BLaER1 treated with 17β-estradiol and CSF1 and Interleukin-3, amounts not matched to agents 10 nM and 100 nM (cell line): ENCODE data around the gene CPZ.

Experiments
- H3K27ac ChIP-seq, 11 experiments: shearing (Covaris generic); formaldehyde crosslinking; 2 replicates each; pipeline ENCODE4 v1.8.1; 2022
- H3K27me3 ChIP-seq, 11 experiments: shearing (Covaris generic); formaldehyde crosslinking; 2 replicates each; pipeline ENCODE4 v1.8.1; 2022
- H3K36me3 ChIP-seq, 11 experiments: shearing (Covaris generic); formaldehyde crosslinking; 2 replicates each; pipeline ENCODE4 v1.8.1; 2022
- H3K4me1 ChIP-seq, 10 experiments: shearing (Covaris generic); formaldehyde crosslinking; 2 replicates each; pipeline ENCODE4 v1.8.1; 2022
- H3K4me2 ChIP-seq, 11 experiments: shearing (Covaris generic); formaldehyde crosslinking; 2 replicates each; pipeline ENCODE4 v1.8.1; 2022
- H3K4me3 ChIP-seq, 10 experiments: shearing (Covaris generic); formaldehyde crosslinking; 2 replicates each; pipeline ENCODE4 v1.8.1; 2022
- H3K9ac ChIP-seq, 11 experiments: shearing (Covaris generic); formaldehyde crosslinking; 2 replicates each; pipeline ENCODE4 v1.8.1; 2022
- H3K9me3 ChIP-seq, 11 experiments: shearing (Covaris generic); formaldehyde crosslinking; replicated peaks in 1 of 11; 2 replicates each; pipeline ENCODE4 v1.8.1; 2022
- H4K20me1 ChIP-seq, 11 experiments: shearing (Covaris generic); formaldehyde crosslinking; 2 replicates each; pipeline ENCODE4 v1.8.1; 2022
- Cebpa-rat ChIP-seq, 11 experiments: shearing (Covaris generic); IDR thresholded peaks; 2 replicates each; pipeline ENCODE4 v1.8.1; 2022

CPZ gene

DNA sequence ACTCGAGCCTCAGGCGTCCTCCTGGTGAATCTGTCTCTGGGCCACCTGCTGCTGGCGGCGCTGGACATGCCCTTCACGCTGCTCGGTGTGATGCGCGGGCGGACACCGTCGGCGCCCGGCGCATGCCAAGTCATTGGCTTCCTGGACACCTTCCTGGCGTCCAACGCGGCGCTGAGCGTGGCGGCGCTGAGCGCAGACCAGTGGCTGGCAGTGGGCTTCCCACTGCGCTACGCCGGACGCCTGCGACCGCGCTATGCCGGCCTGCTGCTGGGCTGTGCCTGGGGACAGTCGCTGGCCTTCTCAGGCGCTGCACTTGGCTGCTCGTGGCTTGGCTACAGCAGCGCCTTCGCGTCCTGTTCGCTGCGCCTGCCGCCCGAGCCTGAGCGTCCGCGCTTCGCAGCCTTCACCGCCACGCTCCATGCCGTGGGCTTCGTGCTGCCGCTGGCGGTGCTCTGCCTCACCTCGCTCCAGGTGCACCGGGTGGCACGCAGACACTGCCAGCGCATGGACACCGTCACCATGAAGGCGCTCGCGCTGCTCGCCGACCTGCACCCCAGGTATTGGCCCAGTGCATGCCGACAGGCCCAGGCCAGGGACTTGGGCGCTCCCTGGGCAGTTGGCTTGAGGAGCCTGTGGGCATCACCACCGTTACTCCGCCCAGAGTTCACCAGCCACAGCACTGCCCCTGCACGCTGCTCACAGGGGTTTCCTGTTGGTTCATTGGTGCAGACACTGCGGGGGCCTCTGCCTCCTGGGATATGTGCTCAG is 11.3 kb upstream of the CPZ start:
- Histone ChIP-seq H3K36me3 (no peaks in the 10 kb centered on the region), H3K4me3 (no peak overlapping the region), H3K4me1 (peaks cover 0 to 38% (median 17%) of the 10 kb centered on the region in 10 experiments; a peak in 12 of 20 replicates), H3K9me3 (peaks cover 0 to 7% (median 0%) of the 10 kb centered on the region in 11 experiments; a peak in 1 of 22 replicates), H3K27ac (no peak overlapping the region), H3K27me3 (peaks cover 0 to 10% (median 0%) of the 10 kb centered on the region in 11 experiments; a peak in 8 of 22 replicates), H3K4me2 (peak overlapping the region in 8 of 11 experiments; percentile 31 to 65 (median 48); a peak in 14 of 22 replicates), H4K20me1 (peaks cover 0 to 44% (median 15%) of the 10 kb centered on the region in 11 experiments; a peak in 12 of 22 replicates), H3K9ac (no peak overlapping the region)
- TF ChIP-seq Cebpa-rat (IDR thresholded peaks at IDR 0.05), result no peak

DNA sequence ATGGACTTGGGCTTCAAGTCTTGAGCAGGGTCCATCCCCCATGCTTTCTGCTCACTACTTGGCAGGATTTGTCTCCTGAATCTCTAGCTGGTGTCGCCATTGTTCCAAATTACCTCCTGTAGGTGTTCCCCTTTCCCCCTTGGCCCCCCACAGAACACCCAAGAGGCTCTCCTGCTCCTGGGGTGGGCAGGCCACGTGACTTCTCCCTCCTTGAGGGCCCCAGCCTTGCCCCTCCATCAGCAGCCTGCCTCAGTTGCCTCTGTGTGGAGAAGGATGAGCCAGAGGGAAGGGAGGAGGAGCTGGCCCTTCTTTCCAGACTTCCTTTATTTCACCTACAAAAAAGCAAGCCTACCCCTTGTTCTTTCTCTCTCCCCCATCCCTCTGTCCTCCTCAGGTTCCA is 10.5 kb upstream of the CPZ start:
- peaks cover 0 to 49% (median 19%) of the 10 kb centered on the region in 11 experiments; a peak in 12 of 22 replicates for H4K20me1 ChIP-seq
- H3K27ac ChIP-seq, result no peak overlapping the region
- peaks cover 0 to 7% (median 0%) of the 10 kb centered on the region in 11 experiments; a peak in 1 of 22 replicates for H3K9me3 ChIP-seq
- TF ChIP-seq Cebpa-rat (IDR thresholded peaks at IDR 0.05), result no peak
- H3K9ac ChIP-seq, result no peak overlapping the region
- no peaks in the 10 kb centered on the region for H3K36me3 ChIP-seq
- H3K4me2 ChIP-seq, result peak overlapping the region in 8 of 11 experiments; percentile 31 to 65 (median 48); a peak in 14 of 22 replicates
- peaks cover 0 to 10% (median 0%) of the 10 kb centered on the region in 11 experiments; a peak in 8 of 22 replicates for H3K27me3 ChIP-seq
- no peak overlapping the region for H3K4me3 ChIP-seq
- H3K4me1 ChIP-seq, result peaks cover 0 to 45% (median 21%) of the 10 kb centered on the region in 10 experiments; a peak in 12 of 20 replicates

DNA sequence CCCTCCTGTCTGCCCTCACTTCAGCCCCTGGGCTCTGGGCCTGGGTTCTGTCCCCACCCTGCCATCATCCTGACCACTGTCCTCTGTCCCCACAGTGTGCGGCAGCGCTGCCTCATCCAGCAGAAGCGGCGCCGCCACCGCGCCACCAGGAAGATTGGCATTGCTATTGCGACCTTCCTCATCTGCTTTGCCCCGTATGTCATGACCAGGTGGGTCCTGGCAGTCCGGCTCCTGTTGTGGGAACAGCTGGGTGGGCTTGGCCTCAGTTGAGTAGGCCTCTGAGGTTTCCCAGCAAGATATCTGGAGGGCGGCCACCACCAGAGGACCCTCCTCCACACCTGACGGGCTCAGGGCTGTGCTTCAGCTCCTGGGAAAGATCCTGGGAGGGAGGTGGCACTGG is 10.1 kb upstream of the CPZ start:
- no peak for TF ChIP-seq Cebpa-rat (IDR thresholded peaks at IDR 0.05)
- H3K4me2 ChIP-seq, result peak overlapping the region in 4 of 11 experiments; percentile 44 to 62 (median 54); a peak in 5 of 22 replicates
- no peak overlapping the region for H3K9ac ChIP-seq
- no peaks in the 10 kb centered on the region for H3K36me3 ChIP-seq
- no peak overlapping the region for H3K4me3 ChIP-seq
- peaks cover 0 to 10% (median 0%) of the 10 kb centered on the region in 11 experiments; a peak in 8 of 22 replicates for H3K27me3 ChIP-seq
- peaks cover 0 to 45% (median 21%) of the 10 kb centered on the region in 10 experiments; a peak in 12 of 20 replicates for H3K4me1 ChIP-seq
- H3K9me3 ChIP-seq, result peaks cover 0 to 7% (median 0%) of the 10 kb centered on the region in 11 experiments; a peak in 1 of 22 replicates
- peaks cover 0 to 53% (median 19%) of the 10 kb centered on the region in 11 experiments; a peak in 12 of 22 replicates for H4K20me1 ChIP-seq
- no peak overlapping the region for H3K27ac ChIP-seq

DNA sequence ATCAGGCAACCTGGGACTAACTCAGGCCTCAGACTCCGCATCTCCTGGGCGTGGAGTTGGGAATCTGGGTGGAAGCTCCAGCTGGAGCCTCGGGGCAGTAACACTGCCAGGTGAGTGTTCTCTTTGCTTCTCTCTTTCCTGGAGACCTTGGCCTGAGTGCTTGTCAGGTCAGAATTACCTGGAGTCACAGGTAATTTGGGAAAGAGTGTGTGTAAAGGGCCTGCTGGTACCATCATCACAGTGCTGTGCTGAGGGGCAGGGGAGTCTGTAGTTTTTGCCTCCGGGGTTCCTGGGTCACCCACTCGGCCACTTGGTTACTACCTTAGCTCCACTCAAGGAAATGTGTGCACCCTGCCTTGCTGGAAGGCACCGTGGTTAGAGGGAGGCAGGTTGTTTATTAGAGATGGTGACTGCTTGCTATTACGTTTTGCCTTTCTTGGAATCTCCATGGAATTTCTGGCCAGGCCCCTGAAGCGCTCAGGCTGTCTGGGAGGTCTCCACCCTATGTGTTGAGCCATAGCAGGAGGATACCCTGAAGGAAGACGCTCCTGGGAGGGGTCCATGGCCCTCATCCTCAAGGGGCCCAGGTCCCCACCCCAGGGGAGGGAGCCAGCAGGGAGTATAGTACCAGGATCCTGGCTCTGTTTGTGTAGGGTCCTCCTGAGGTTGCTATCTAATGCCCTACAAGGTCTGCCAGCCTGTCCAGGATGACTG is 9.5 kb upstream of the CPZ start:
- Histone ChIP-seq H3K9ac (no peak overlapping the region), H3K27me3 (peaks cover 0 to 11% (median under 1%) of the 10 kb centered on the region in 11 experiments; a peak in 7 of 22 replicates), H3K4me1 (peaks cover 0 to 45% (median 21%) of the 10 kb centered on the region in 10 experiments; a peak in 12 of 20 replicates), H4K20me1 (peaks cover 0 to 56% (median 19%) of the 10 kb centered on the region in 11 experiments; a peak in 12 of 22 replicates), H3K9me3 (peaks cover 0 to 7% (median 0%) of the 10 kb centered on the region in 11 experiments; a peak in 1 of 22 replicates), H3K4me2 (no peak overlapping the region), H3K27ac (no peak overlapping the region), H3K36me3 (no peaks in the 10 kb centered on the region), H3K4me3 (no peak overlapping the region)
- TF ChIP-seq Cebpa-rat (IDR thresholded peaks at IDR 0.05), result no peak

DNA sequence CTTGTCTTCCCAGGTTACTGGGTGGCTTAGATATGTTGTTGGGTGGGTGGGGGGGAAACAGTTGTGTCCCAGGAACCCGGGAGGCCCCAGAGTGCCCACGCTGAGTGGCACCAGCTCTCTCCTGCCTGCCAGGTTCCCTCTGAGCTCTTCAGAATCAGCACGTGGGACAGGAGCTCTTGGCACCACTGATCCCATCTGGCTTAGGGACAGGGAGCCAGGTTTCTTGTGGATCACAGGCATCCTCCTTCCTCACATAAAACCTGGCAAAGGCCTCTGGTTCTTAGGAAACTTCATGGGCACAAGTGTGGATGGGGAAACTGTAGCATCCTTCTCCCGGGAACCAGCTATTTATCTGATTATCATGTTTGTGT is 8.9 kb upstream of the CPZ start:
- H3K9ac ChIP-seq, result no peak overlapping the region
- H3K27ac ChIP-seq, result no peak overlapping the region
- H3K9me3 ChIP-seq, result peaks cover 0 to 7% (median 0%) of the 10 kb centered on the region in 11 experiments; a peak in 1 of 22 replicates
- no peaks in the 10 kb centered on the region for H3K36me3 ChIP-seq
- no peak overlapping the region for H3K4me2 ChIP-seq
- H4K20me1 ChIP-seq, result peaks cover 0 to 58% (median 19%) of the 10 kb centered on the region in 11 experiments; a peak in 12 of 22 replicates
- H3K4me3 ChIP-seq, result no peak overlapping the region
- H3K27me3 ChIP-seq, result peaks cover 0 to 17% (median 6%) of the 10 kb centered on the region in 11 experiments; a peak in 9 of 22 replicates
- H3K4me1 ChIP-seq, result peaks cover 0 to 45% (median 21%) of the 10 kb centered on the region in 10 experiments; a peak in 12 of 20 replicates
- no peak for TF ChIP-seq Cebpa-rat (IDR thresholded peaks at IDR 0.05)

DNA sequence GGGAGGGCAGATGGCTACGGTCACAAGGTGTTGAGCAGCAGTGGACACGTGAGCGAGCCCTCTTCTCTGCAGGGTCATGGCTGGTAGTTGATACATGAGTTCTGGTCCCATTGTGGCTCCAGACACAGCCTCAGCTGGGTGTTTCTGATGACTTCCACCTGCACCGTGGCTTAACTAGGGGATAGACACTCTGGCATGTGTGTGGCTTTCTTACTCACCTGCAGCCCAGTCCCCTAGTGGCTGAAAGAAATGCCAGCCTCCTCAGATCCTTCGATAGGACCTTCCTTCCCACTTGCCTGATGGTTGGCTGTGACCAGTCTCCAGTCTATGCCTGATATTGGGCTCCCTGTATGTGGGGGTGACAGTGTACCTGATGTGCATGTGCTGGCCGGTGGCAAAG is 7.4 kb upstream of the CPZ start:
- H4K20me1 ChIP-seq, result peaks cover 0 to 62% (median 16%) of the 10 kb centered on the region in 11 experiments; a peak in 12 of 22 replicates
- H3K4me2 ChIP-seq, result no peak overlapping the region
- H3K9ac ChIP-seq, result no peak overlapping the region
- peaks cover 0 to 38% (median 16%) of the 10 kb centered on the region in 10 experiments; a peak in 12 of 20 replicates for H3K4me1 ChIP-seq
- no peak for TF ChIP-seq Cebpa-rat (IDR thresholded peaks at IDR 0.05)
- H3K4me3 ChIP-seq, result no peak overlapping the region
- no peak overlapping the region for H3K27ac ChIP-seq
- H3K27me3 ChIP-seq, result peaks cover 10 to 32% (median 18%) of the 10 kb centered on the region in 11 experiments
- H3K9me3 ChIP-seq, result peaks cover 0 to 7% (median 0%) of the 10 kb centered on the region in 11 experiments; a peak in 1 of 22 replicates
- H3K36me3 ChIP-seq, result no peaks in the 10 kb centered on the region

DNA sequence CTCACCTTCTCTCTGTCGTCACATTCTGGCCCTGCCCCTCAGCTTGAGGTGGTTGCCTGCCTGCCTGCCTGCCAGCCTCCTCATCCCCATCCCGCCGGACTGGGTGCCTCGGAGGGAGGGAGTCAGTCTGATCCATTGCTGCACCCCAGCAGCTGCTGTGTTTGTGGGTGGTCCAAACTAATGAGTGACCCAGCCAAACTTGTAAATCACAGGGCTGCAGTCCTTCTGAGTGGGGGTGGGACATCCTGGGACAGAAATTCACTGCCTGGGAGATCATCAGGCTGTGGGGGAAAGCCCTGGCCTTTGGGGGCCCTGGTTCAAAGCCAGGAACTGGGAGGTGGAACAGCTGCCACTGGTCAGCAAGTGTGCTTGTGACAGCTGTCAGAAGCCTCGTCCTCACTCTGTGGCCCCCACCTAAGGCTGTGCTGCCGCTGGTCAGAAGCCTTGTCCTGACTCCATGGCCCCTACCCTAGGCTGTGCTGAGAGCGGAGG is 6.8 kb upstream of the CPZ start:
- Histone ChIP-seq H3K4me2 (peak overlapping the region in 3 of 11 experiments; percentile 21 to 32 (median 24); a peak in 2 of 22 replicates), H4K20me1 (peaks cover 0 to 63% (median 18%) of the 10 kb centered on the region in 11 experiments; a peak in 14 of 22 replicates), H3K4me1 (peaks cover 0 to 35% (median 17%) of the 10 kb centered on the region in 10 experiments; a peak in 12 of 20 replicates), H3K27me3 (peaks cover 16 to 38% (median 24%) of the 10 kb centered on the region in 11 experiments), H3K4me3 (no peak overlapping the region), H3K36me3 (no peaks in the 10 kb centered on the region), H3K9ac (no peak overlapping the region), H3K27ac (no peak overlapping the region), H3K9me3 (peaks cover 0 to 5% (median 0%) of the 10 kb centered on the region in 11 experiments; a peak in 1 of 22 replicates)
- TF ChIP-seq Cebpa-rat (IDR thresholded peaks at IDR 0.05), result no peak

DNA sequence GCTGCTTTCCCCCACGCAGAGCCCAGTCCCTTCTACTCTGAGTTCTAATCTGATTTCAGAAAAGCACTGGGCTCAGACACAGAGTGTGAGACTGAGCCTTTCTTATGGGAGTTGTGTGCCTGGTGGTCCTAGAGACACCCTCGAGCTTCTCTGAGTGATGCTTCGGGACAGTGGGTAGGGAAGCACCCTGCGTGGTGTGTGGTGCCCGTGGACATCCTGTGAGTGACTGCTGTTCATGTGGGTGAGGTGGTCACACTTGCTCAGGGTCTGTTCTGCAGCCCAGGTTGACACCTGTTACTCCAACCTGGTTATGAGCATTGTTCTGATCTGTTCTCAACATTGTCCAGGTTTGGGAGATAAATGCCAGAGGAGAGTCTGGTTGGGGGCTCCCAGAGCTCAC is 6.3 kb upstream of the CPZ start:
- H3K4me1 ChIP-seq, result peaks cover 0 to 30% (median 16%) of the 10 kb centered on the region in 10 experiments; a peak in 12 of 20 replicates
- H3K4me2 ChIP-seq, result peak overlapping the region in 5 of 11 experiments; percentile 9 to 32 (median 24); a peak in 6 of 22 replicates
- H3K27me3 ChIP-seq, result peaks cover 21 to 41% (median 29%) of the 10 kb centered on the region in 11 experiments
- TF ChIP-seq Cebpa-rat (IDR thresholded peaks at IDR 0.05), result no peak
- H3K36me3 ChIP-seq, result no peaks in the 10 kb centered on the region
- H3K9ac ChIP-seq, result no peak overlapping the region
- no peak overlapping the region for H3K4me3 ChIP-seq
- H4K20me1 ChIP-seq, result peaks cover 0 to 63% (median 18%) of the 10 kb centered on the region in 11 experiments; a peak in 14 of 22 replicates
- no peak overlapping the region for H3K27ac ChIP-seq
- peaks cover 0 to under 1% (median 0%) of the 10 kb centered on the region in 11 experiments; a peak in 1 of 22 replicates for H3K9me3 ChIP-seq
